GM10266 (cell line): ENCODE data around the gene INPP4A.

Experiments used
- DNase-seq: peaks from one replicate; pipeline ENCODE4 v3.0.0; 2012; ENCODE audit errors: extremely low spot score
- CTCF ChIP-seq: IDR thresholded peaks from 2 replicates; pipeline ENCODE4 v1.5.1; 2012; ENCODE audit warnings: mild to moderate bottlenecking, low read depth; ENCODE audit not compliant: control insufficient read depth, insufficient read depth; ENCODE audit errors: missing control alignments

The INPP4A gene

GRCh38 chr2:98496750-98497493 lies 52.3 kb downstream of the INPP4A start:
- no peak for TF ChIP-seq CTCF
- no peak for DNase-seq

DNA sequence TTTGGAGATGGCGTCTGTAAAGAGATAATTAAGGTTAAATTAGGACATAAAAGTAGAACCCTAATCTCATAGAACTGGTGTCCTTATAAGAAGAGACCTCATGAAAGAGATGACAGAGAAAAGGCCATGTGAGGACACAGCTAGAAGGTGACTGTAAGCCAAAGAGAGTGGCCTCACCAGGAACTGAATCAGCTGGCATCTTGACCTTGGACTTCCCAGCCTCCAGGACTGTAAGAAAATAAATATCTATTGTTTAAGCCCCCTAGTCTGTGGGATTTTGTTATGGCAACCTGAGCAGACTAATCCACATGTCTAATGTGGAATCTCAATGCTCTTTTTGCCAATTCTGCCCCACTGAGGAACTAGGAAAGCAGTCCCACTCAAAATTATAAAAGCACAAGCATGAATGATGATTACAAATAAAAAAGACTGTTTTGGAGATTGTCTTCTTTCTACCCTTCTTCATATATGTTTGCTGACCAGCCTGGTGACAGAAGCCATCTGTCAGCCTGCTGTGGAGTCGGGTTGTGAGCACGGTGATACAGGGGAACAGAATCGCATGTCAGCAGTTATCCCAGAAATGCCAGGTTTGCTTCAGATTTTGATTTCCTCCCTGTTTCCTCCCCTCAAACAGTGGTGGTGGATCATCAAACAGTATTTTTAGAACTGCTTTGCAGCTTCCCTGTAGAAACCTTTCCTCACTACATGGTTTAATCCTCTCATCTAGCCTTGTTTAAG lies 54.2 kb downstream of the INPP4A start:
- TF ChIP-seq CTCF, result no peak
- no peak for DNase-seq

DNA sequence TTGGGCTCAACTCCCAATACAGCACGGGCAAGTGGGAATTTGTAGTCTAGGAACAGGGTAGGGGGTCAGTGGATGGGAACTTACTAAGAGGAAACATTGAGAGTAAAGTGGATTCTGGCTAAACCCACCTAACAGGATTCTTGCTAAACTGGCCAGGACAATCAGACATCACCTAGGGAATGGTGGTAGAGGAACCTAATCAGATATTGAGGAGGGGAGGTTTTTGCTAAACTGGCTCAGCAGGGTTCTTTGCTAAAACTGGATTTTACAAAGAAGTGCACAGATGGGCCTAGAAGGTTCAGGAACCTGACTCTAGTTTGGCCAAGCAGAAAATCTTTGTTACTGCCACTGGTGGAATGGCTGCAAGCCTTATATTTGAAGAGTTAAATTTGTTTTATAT lies 55.9 kb downstream of the INPP4A start:
- no peak for TF ChIP-seq CTCF
- DNase-seq, result no peak

DNA sequence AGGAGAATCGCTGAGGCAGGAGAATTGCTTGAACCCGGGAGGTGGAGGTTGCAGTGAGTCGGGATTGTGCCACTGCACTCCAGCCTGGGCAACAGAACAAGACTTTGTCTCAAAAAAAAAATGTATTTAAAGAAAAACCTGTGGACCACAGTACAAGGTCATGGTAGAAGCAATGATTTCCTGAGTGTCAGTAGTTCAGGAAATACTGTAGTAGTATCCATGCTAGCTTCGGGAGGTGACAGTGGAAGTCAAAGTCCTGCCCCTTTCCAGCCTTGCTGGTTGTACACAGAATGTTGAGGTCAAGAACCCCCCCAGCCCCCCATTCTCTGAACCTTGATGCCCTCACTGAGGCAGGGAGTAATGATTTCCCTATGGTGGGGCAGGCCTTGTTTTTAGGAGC lies 56.6 kb downstream of the INPP4A start:
- DNase-seq, result no peak

DNA sequence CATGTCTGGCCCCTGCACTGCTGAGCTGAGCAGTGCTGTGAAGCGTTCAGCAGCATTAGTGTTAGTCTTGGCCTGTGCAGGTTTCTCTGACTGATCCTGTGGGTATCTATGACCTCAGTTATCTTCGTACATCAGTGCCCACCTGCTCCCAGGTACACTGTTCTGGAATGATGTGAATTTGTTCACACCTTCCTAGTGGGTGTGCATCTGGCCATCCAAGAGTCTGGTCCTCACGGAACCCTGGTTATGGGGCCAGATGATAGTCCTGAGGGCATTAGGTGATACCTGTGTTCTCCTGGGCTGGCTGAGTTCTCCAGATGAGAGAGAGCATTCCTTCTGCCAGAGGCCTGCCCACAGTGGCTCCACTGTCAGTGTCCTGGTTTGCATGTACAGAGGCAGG lies 57.2 kb downstream of the INPP4A start:
- TF ChIP-seq CTCF, result no peak
- DNase-seq, result no peak

More for the DNA sequence above, 56.6 kb downstream of the INPP4A start:
- no peak for TF ChIP-seq CTCF

DNA sequence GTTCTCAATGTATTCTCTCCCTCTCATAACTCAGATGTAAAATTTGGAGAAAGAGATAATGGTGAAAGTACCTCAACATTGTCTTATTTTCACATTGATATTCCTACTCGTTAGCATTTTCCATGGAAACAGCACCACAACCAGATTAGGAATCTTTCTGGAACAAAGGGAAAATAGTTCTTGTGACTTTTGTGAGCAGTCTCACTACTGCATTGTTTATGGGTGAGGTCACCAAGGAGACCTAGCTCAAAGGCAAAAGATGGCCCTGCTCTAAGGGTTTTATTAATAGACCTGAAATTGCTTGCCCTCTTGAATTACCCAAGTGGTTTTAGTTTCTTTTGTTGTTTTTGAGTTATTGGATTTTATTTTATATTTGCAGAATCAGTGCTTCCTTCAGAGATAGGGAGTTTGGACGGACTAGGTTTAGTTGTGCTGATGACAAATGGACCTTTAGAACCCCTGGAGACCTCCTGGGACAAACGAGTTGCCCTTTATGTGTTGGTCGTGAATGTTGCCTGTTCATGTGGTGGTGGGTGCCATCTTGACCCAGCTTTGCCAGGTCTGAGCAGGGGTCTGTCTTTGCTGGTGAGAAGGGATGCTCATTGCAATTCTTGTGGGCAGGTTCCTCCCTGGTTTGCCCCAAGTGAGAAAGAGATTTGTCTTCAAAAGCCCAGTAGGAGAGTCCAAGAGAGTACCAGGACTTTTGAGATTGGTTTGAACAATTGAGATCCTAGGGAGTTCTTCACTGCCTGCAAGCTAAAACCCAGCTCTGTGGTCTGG lies 58.1 kb downstream of the INPP4A start:
- DNase-seq, result no peak

More for the DNA sequence above, 58.1 kb downstream of the INPP4A start:
- TF ChIP-seq CTCF, result no peak
